Adrenal gland (tissue), 12 donors: Measurements from ENCODE around the gene MYT1. TPM values are rescaled to one million over a fixed set of nuclear protein-coding genes. Genes with fewer than 3 reads are reported as not detected.
A peak's percentile ranks its signal among the peaks of the same experiment; 100 is the strongest.

Experiments
- DNase-seq, 7 donors: peaks; one replicate each; pipeline ENCODE4 v3.0.0-alpha.2; 2019 to 2020
- H3K27ac ChIP-seq, 5 donors: fragments of 200-600 bp; sonication (generic) in 4 of 5; 1 replicate in 3 of 5; 2 replicates in 2 of 5; pipeline versions ENCODE4 v1.5.1 to v1.8.0; 2016 to 2020; ENCODE audit warnings: mild to moderate bottlenecking in 1 of 5
- H3K27me3 ChIP-seq: fragments of 200-600 bp; 2 replicates; pipeline ENCODE4 v1.8.0; 2021
- H3K36me3 ChIP-seq, 2 donors: fragments of 200-600 bp; replicated peaks in 1 of 2; 1 replicate in 1 of 2; 2 replicates in 1 of 2; pipeline versions ENCODE4 v1.5.1 to v1.8.0; 2018 to 2022
- H3K4me1 ChIP-seq, 2 donors: fragments of 200-600 bp; replicated peaks in 1 of 2; 1 replicate in 1 of 2; 2 replicates in 1 of 2; pipeline versions ENCODE4 v1.5.1 to v1.8.0; 2018 to 2021
- H3K4me3 ChIP-seq, 4 donors: fragments of 200-600 bp; sonication (generic) in 3 of 4; one replicate each; pipeline ENCODE4 v1.5.1; 2016 to 2018
- H3K9me3 ChIP-seq, 3 donors: fragments of 200-600 bp; sonication (generic) in 1 of 3; replicated peaks in 1 of 3; 1 replicate in 2 of 3; 2 replicates in 1 of 3; pipeline versions ENCODE4 v1.5.1 to v1.8.0; 2016 to 2021
- CTCF ChIP-seq, 6 experiments: fragments of 450-650 bp in 4 of 6; fragments of 200-600 bp in 2 of 6; sonication (generic) in 1 of 6; IDR thresholded peaks; 1 replicate in 5 of 6; 2 replicates in 1 of 6; pipeline versions ENCODE4 v1.5.1 to v1.8.0; 2016 to 2021; ENCODE audit warnings: antibody characterized with exemption in 6 of 6, mild to moderate bottlenecking in 2 of 6, moderate library complexity in 1 of 6
- POLR2A ChIP-seq, 2 donors: fragments of 450-650 bp; IDR thresholded peaks; one replicate each; pipeline ENCODE4 v1.6.1; 2017; ENCODE audit warnings: antibody characterized with exemption in 2 of 2, mild to moderate bottlenecking in 2 of 2, moderate library complexity in 1 of 2
- WGBS, 4 donors: extraction: QIAGEN DNeasy Blood & Tissue Kit in 2 of 4; methylation state at CpG; one replicate each; pipeline versions ENCODE4 v1.1.5 to v1.1.7; 2013 to 2017; 5-methylcytosine and 5-hydroxymethylcytosine counted together
- intact Hi-C, 2 donors: fragments of 100-400 bp; cut with DNase I; formaldehyde crosslinking; loops; one replicate each; pipeline versions ENCODE4 v1.14.1 to v1.15.0; 2022 to 2023
- polyA plus RNA-seq, 3 donors: library from polyadenylated mRNA; stranded (reverse); fragments of 200-250 nt in 2 of 3; fragments of 350-450 nt in 1 of 3; fragmentation: Illumina TruSeq in 1 of 3; extraction: RNeasy Lipid Tissue Mini Kit (QIAGEN cat#74804) in 1 of 3; gene quantifications; one replicate each; pipeline ENCODE4 v1.2.3, GENCODE V29; 2013 to 2014
- total RNA-seq, 9 donors: library from RNA; depleted of rRNA in 4 of 9; stranded (reverse); fragments of >200 nt in 4 of 9; fragments of 120-200 nt in 1 of 9; fragmentation: NEBNext Ultra II Directional in 1 of 9; extraction: Animal tissue kit (Norgen Biotek cat#: 25700) in 1 of 9; gene quantifications; one replicate each; pipeline versions ENCODE4 v1.1.0 to v1.2.4, GENCODE V29; 2013 to 2023
- donor health status: healthy with polysubstance abuse.
- donor health status: Bipolar disorder and iron deficiency.
- donor health status: DM: yes; HTN: yes; CAD: no.
- donor health status: DM: no; HTN: no; CAD: no.
- donor health status: DM: no; HTN: no; CAD: no.
- donor health status: DM: yes; HTN: yes; CAD: no.

The MYT1 gene
- total and polyA plus RNA-seq, 12 donors: 0.61 to 8.5 (median 2.7) TPM

- peak overlapping the region in 1 of 5 donors; percentile 92 for H3K27ac ChIP-seq
- H3K4me1 ChIP-seq: peaks cover 52 to 69% of the 10 kb centered on the region in 2 donors
- WGBS, 4 donors: 86 to 96% (median 87%) methylated on average over 10 of the region's 10 CpGs
- no peak for DNase-seq
- intact Hi-C loops: no loop called here
- H3K9me3 ChIP-seq: no peaks in the 10 kb centered on the region
- TF ChIP-seq CTCF (IDR thresholded peaks at IDR 0.05) (no peak), POLR2A (IDR thresholded peaks at IDR 0.05) (no peak)
- no peaks in the 10 kb centered on the region for H3K36me3 ChIP-seq
- no peak overlapping the region for H3K4me3 ChIP-seq
- no peaks in the 10 kb centered on the region for H3K27me3 ChIP-seq
These were observed 49.9 kb downstream of the MYT1 start for GRCh38 chr20:64214113-64214512.

- H3K4me3 ChIP-seq: no peak overlapping the region
- H3K27me3 ChIP-seq: no peaks in the 10 kb centered on the region
- H3K9me3 ChIP-seq: no peaks in the 10 kb centered on the region
- intact Hi-C loops: no loop called here
- H3K27ac ChIP-seq: no peak overlapping the region
- no peak for DNase-seq
- H3K36me3 ChIP-seq: no peaks in the 10 kb centered on the region
- TF ChIP-seq CTCF (IDR thresholded peaks at IDR 0.05) (no peak), POLR2A (IDR thresholded peaks at IDR 0.05) (no peak)
- 24 to 50% (median 34%) methylated on average over 5 to 6 of the region's 6 CpGs for WGBS, 4 donors
- H3K4me1 ChIP-seq: peaks cover 52 to 69% of the 10 kb centered on the region in 2 donors
These were observed 50.7 kb downstream of the MYT1 start for GRCh38 chr20:64214952-64215351.

GRCh38 chr20:64216036-64216435 lies 51.8 kb downstream of the MYT1 start:
- Histone ChIP-seq H3K27me3 (no peaks in the 10 kb centered on the region), H3K4me1 (peaks cover 43 to 59% of the 10 kb centered on the region in 2 donors), H3K9me3 (no peaks in the 10 kb centered on the region), H3K4me3 (no peak overlapping the region), H3K27ac (no peak overlapping the region), H3K36me3 (no peaks in the 10 kb centered on the region)
- no peak for TF ChIP-seq POLR2A (IDR thresholded peaks at IDR 0.05)
- TF ChIP-seq CTCF (IDR thresholded peaks at IDR 0.05): no peak
- intact Hi-C loops: no loop called here
- peak in 6 of 7 donors; percentile 62 to 94 (median 80) for DNase-seq
- 65 to 78% (median 70%) methylated on average over 3 of the region's 3 CpGs for WGBS, 4 donors

- peaks cover 36 to 54% of the 10 kb centered on the region in 2 donors for H3K4me1 ChIP-seq
- intact Hi-C loops: no loop called here
- H3K27ac ChIP-seq: no peak overlapping the region
- H3K36me3 ChIP-seq: no peaks in the 10 kb centered on the region
- H3K27me3 ChIP-seq: no peaks in the 10 kb centered on the region
- 88 to 100% (median 94%) methylated on average over 4 to 11 of the region's 11 CpGs for WGBS, 4 donors
- H3K4me3 ChIP-seq: no peak overlapping the region
- no peaks in the 10 kb centered on the region for H3K9me3 ChIP-seq
- TF ChIP-seq POLR2A (IDR thresholded peaks at IDR 0.05) (no peak), CTCF (IDR thresholded peaks at IDR 0.05) (no peak)
- DNase-seq: no peak
These were observed 52.7 kb downstream of the MYT1 start for GRCh38 chr20:64216910-64217309.
